Inflammatory macrophage (primary cell): ENCODE measurements around the gene MYO5B.
"Not testable (repeated sequence)": the region's sequence is repeated elsewhere in the genome, so short reads cannot be mapped to it uniquely, and the experiment has no call there.

ENCODE experiments used
- DNase-seq, 2 donors: peaks; one replicate each; pipeline ENCODE4 v3.0.0-alpha.2; 2020 to 2022
- total RNA-seq, 18 experiments: gene quantifications; one replicate each; lab custom pipeline; 2026; ENCODE audit warnings: mixed read lengths in 6 of 18, inconsistent platforms in 2 of 18; lab: John Stamatoyannopoulos, UW

The MYO5B gene
- total RNA-seq, result 0 to 0.52 (median 0.08) reads per million in 18 experiments

GRCh38 chr18:50194631-50195532 is at the start of gene MYO5B:
Gene MYO5B, minus strand, starts transcription at chr18:50195147. Its CDS starts 354 bp downstream, at chr18:50194793.
- DNase-seq, result no peak

GRCh38 chr18:50241768-50242167 is 46.8 kb upstream of the MYO5B start:
- DNase-seq, result not testable (repeated sequence)

- DNase-seq, result no peak
Measured at GRCh38 chr18:50240080-50240563, 45.2 kb upstream of the MYO5B start.

GRCh38 chr18:50232419-50232818 is 37.5 kb upstream of the MYO5B start:
- no peak for DNase-seq

- DNase-seq, result no peak
Measured at GRCh38 chr18:50231621-50232020, 36.7 kb upstream of the MYO5B start.

- peak in 1 of 2 donors; percentile 9 for DNase-seq
Measured at GRCh38 chr18:50220249-50220648, 25.3 kb upstream of the MYO5B start.

- DNase-seq, result peak; percentile 24 to 31
Measured at GRCh38 chr18:50218432-50219197, 23.7 kb upstream of the MYO5B start.

- no peak for DNase-seq
Measured at GRCh38 chr18:50209311-50209710, 14.4 kb upstream of the MYO5B start.

- DNase-seq, result no peak
Measured at GRCh38 chr18:50207722-50208121, 12.8 kb upstream of the MYO5B start.

- peak in 1 of 2 donors; percentile 5 for DNase-seq
Measured at GRCh38 chr18:50203801-50204604, 9.1 kb upstream of the MYO5B start.

GRCh38 chr18:50201476-50202018 is 6.6 kb upstream of the MYO5B start:
- no peak for DNase-seq

- no peak for DNase-seq
Measured at GRCh38 chr18:50199921-50200320, 5.0 kb upstream of the MYO5B start.

- DNase-seq, result no peak
Measured at GRCh38 chr18:50199346-50199855, 4.5 kb upstream of the MYO5B start.

- no peak for DNase-seq
Measured at GRCh38 chr18:50196261-50196660, 1.3 kb upstream of the MYO5B start.

- no peak for DNase-seq
Measured at GRCh38 chr18:50195689-50196088, 742 bp upstream of the MYO5B start.

GRCh38 chr18:50193796-50194630 is 934 bp downstream of the MYO5B start:
- DNase-seq, result no peak

GRCh38 chr18:50192995-50193795 is 1.8 kb downstream of the MYO5B start:
- DNase-seq, result no peak

GRCh38 chr18:50190926-50191325 is 4.0 kb downstream of the MYO5B start:
- no peak for DNase-seq

- no peak for DNase-seq
Measured at GRCh38 chr18:50190236-50190635, 4.7 kb downstream of the MYO5B start.

GRCh38 chr18:50189160-50189559 is 5.8 kb downstream of the MYO5B start:
- no peak for DNase-seq
